ENCODE results near the gene ZNF862. TPM values are rescaled to one million over a fixed set of nuclear protein-coding genes. Genes with fewer than 3 reads are reported as not detected.

ZNF862 gene
- total and polyA plus RNA-seq, 2 donors (not counting 3 experiments of a cell fraction or from before 2014, with no cell fraction given), result 10.8 to 14.7 TPM

GRCh38 chr7:149882248-149883047, 44.3 kb downstream of the ZNF862 start:
- FAIRE-seq, result no peak

GRCh38 chr7:149883048-149883438, 44.9 kb downstream of the ZNF862 start:
- Histone ChIP-seq H3K36me3 (ENCODE audit: control insufficient read depth in 2 of 2, extremely low read depth in 1 of 2, insufficient read depth in 2 of 2, low read length in 2 of 2) (no peaks in the 10 kb centered on the region), H3K4me2 (ENCODE audit: insufficient read depth, low read length) (no peak overlapping the region), H3K9me1 (replicated peaks; ENCODE audit: control insufficient read depth, extremely low read depth, insufficient read depth, low read length) (no peaks in the 10 kb centered on the region), H3K9me3 (replicated peaks; ENCODE audit: control insufficient read depth, insufficient read depth, low read length) (no peaks in the 10 kb centered on the region), H3K79me2 (ENCODE audit: control insufficient read depth, insufficient read depth, low read length) (no peaks in the 10 kb centered on the region), H2AFZ (ENCODE audit: low read depth, low read length) (no peak overlapping the region), H3K27ac (ENCODE audit: insufficient read depth, low read depth, low read length) (no peak overlapping the region), H3K27me3 (ENCODE audit: control insufficient read depth in 2 of 2, insufficient read depth in 2 of 2, low read length in 2 of 2) (no peaks in the 10 kb centered on the region), H3K9ac (replicated peaks; ENCODE audit: extremely low read depth, insufficient read depth, low read length) (no peak overlapping the region), H3K4me3 (replicated peaks in 1 of 3; ENCODE audit: insufficient read depth in 1 of 3, low read depth in 1 of 3, low read length in 3 of 3) (no peak overlapping the region), H3K4me1 (ENCODE audit: control insufficient read depth, extremely low read depth, insufficient read depth, low read length) (no peaks in the 10 kb centered on the region), H4K20me1 (replicated peaks; ENCODE audit: control insufficient read depth, extremely low read depth, insufficient read depth, low read length) (no peaks in the 10 kb centered on the region)
- ChIA-PET POLR2A (no interaction called here), CTCF (interaction anchor here (1.3 to 2.3 kb wide), 4 partner anchors 11 to 98 kb away, joined by 3 to 10 read pairs (median 6); partner anchors contain the start of gene ZNF862)
- BruUV-seq (replicated peaks), result no TSS peak
- no peak for DNase-seq (ENCODE audit: low read depth, low spot score)
- intact Hi-C loops (cut with micrococcal nuclease) (loop anchor here (5.0 kb wide), 1 partner anchor 164 kb away; no protein-coding TSS in a partner anchor), dilution Hi-C loops (cut with MboI; ENCODE audit: extremely low pct_ligation_motif_present, low sequenced_read_pairs) (no loop called here)
- TF ChIP-seq JUN (IDR thresholded peaks at IDR 0.05; ENCODE audit: borderline replicate concordance, insufficient read depth, insufficient read length, low read depth) (no peak), MYC (IDR thresholded peaks at IDR 0.05; ENCODE audit: low read depth, low read length) (no peak), GATA2 (IDR thresholded peaks at IDR 0.05; ENCODE audit: insufficient read depth, insufficient read length, low read depth, low read length) (no peak), POLR2A (IDR thresholded peaks at IDR 0.05; ENCODE audit: low read depth, low read length) (no peak), POLR2AphosphoS5 (IDR thresholded peaks at IDR 0.05; ENCODE audit: insufficient read depth, low read depth, low read length) (no peak), FOS (IDR thresholded peaks at IDR 0.05; ENCODE audit: borderline replicate concordance, insufficient read depth, low read length) (no peak), EZH2 (IDR thresholded peaks at IDR 0.05; ENCODE audit: borderline replicate concordance, low read depth, low read length, severe bottlenecking) (no peak)
- TF ChIP-seq, protein P1, sequence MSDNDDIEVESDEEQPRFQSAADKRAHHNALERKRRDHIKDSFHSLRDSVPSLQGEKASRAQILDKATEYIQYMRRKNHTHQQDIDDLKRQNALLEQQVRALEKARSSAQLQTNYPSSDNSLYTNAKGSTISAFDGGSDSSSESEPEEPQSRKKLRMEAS (IDR thresholded peaks at IDR 0.05; ENCODE audit: insufficient read depth, insufficient read length), result no peak
- TF ChIP-seq, protein P2, sequence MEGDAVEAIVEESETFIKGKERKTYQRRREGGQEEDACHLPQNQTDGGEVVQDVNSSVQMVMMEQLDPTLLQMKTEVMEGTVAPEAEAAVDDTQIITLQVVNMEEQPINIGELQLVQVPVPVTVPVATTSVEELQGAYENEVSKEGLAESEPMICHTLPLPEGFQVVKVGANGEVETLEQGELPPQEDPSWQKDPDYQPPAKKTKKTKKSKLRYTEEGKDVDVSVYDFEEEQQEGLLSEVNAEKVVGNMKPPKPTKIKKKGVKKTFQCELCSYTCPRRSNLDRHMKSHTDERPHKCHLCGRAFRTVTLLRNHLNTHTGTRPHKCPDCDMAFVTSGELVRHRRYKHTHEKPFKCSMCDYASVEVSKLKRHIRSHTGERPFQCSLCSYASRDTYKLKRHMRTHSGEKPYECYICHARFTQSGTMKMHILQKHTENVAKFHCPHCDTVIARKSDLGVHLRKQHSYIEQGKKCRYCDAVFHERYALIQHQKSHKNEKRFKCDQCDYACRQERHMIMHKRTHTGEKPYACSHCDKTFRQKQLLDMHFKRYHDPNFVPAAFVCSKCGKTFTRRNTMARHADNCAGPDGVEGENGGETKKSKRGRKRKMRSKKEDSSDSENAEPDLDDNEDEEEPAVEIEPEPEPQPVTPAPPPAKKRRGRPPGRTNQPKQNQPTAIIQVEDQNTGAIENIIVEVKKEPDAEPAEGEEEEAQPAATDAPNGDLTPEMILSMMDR (IDR thresholded peaks at IDR 0.05; ENCODE audit: extremely low read depth in 1 of 2, insufficient read depth in 1 of 2, low read depth in 1 of 2, low read length in 2 of 2), result no peak
- no peak for FAIRE-seq

More at GRCh38 chr7:149882248-149883047, 44.3 kb downstream of the ZNF862 start:
- TF ChIP-seq POLR2A (IDR thresholded peaks at IDR 0.05; ENCODE audit: low read depth, low read length) (no peak), EZH2 (IDR thresholded peaks at IDR 0.05; ENCODE audit: borderline replicate concordance, low read depth, low read length, severe bottlenecking) (no peak), JUN (IDR thresholded peaks at IDR 0.05; ENCODE audit: borderline replicate concordance, insufficient read depth, insufficient read length, low read depth) (no peak), MYC (IDR thresholded peaks at IDR 0.05; ENCODE audit: low read depth, low read length) (no peak), POLR2AphosphoS5 (IDR thresholded peaks at IDR 0.05; ENCODE audit: insufficient read depth, low read depth, low read length) (no peak), GATA2 (IDR thresholded peaks at IDR 0.05; ENCODE audit: insufficient read depth, insufficient read length, low read depth, low read length) (no peak), FOS (IDR thresholded peaks at IDR 0.05; ENCODE audit: borderline replicate concordance, insufficient read depth, low read length) (no peak)
- TF ChIP-seq, protein P1 (IDR thresholded peaks at IDR 0.05; ENCODE audit: insufficient read depth, insufficient read length), result no peak
- H3K36me3 ChIP-seq (ENCODE audit: control insufficient read depth in 2 of 2, extremely low read depth in 1 of 2, insufficient read depth in 2 of 2, low read length in 2 of 2), result no peaks in the 10 kb centered on the region
- H3K4me2 ChIP-seq (ENCODE audit: insufficient read depth, low read length), result no peak overlapping the region
- BruUV-seq (replicated peaks), result no TSS peak
- H4K20me1 ChIP-seq (replicated peaks; ENCODE audit: control insufficient read depth, extremely low read depth, insufficient read depth, low read length), result no peaks in the 10 kb centered on the region
- no peak overlapping the region for H3K9ac ChIP-seq (replicated peaks; ENCODE audit: extremely low read depth, insufficient read depth, low read length)
- no peaks in the 10 kb centered on the region for H3K9me3 ChIP-seq (replicated peaks; ENCODE audit: control insufficient read depth, insufficient read depth, low read length)
- H3K27ac ChIP-seq (ENCODE audit: insufficient read depth, low read depth, low read length), result no peak overlapping the region
- DNase-seq (ENCODE audit: low read depth, low spot score), result no peak
- no peak overlapping the region for H3K4me3 ChIP-seq (replicated peaks in 1 of 3; ENCODE audit: insufficient read depth in 1 of 3, low read depth in 1 of 3, low read length in 3 of 3)
- no peaks in the 10 kb centered on the region for H3K9me1 ChIP-seq (replicated peaks; ENCODE audit: control insufficient read depth, extremely low read depth, insufficient read depth, low read length)
- intact Hi-C loops (cut with micrococcal nuclease), result loop anchor here (5.0 kb wide), 1 partner anchor 165 kb away; no protein-coding TSS in a partner anchor
- dilution Hi-C loops (cut with MboI; ENCODE audit: extremely low pct_ligation_motif_present, low sequenced_read_pairs), result no loop called here
- no peaks in the 10 kb centered on the region for H3K79me2 ChIP-seq (ENCODE audit: control insufficient read depth, insufficient read depth, low read length)
- ChIA-PET CTCF (interaction anchor here (1.0 to 2.3 kb wide), 4 partner anchors 11 to 199 kb away, joined by 3 to 10 read pairs (median 6); partner anchors contain the start of gene ZNF862), POLR2A (no interaction called here)
- H3K27me3 ChIP-seq (ENCODE audit: control insufficient read depth in 2 of 2, insufficient read depth in 2 of 2, low read length in 2 of 2), result no peaks in the 10 kb centered on the region
- no peak overlapping the region for H2AFZ ChIP-seq (ENCODE audit: low read depth, low read length)
- no peaks in the 10 kb centered on the region for H3K4me1 ChIP-seq (ENCODE audit: control insufficient read depth, extremely low read depth, insufficient read depth, low read length)

Measured in endothelial cell of umbilical vein (primary cell).